Neural cell (in vitro differentiated cells): ENCODE measurements around the gene DNER. TPM values are rescaled to one million over a fixed set of nuclear protein-coding genes. Genes with fewer than 3 reads are reported as not detected.

ENCODE experiments used
- H2AFZ ChIP-seq: fragments of 200-600, 300-800 bp; sonication (generic), shearing (Covaris generic); 2 replicates; pipeline ENCODE4 v1.6.0; 2014; ENCODE audit warnings: low read depth, mild to moderate bottlenecking, antibody characterized with exemption, low read length, moderate library complexity
- H3F3A ChIP-seq: fragments of 200-600 bp; shearing (Covaris generic); 2 replicates; pipeline ENCODE4 v1.6.1; 2016; ENCODE audit warnings: mild to moderate bottlenecking, moderate library complexity, mixed read lengths, antibody characterized with exemption, low read length; ENCODE audit not compliant: insufficient read depth, poor library complexity, severe bottlenecking
- H3K27ac ChIP-seq: fragments of 200-600, 300-800 bp; sonication (generic), shearing (Covaris generic); 2 replicates; pipeline ENCODE4 v1.5.1; 2014; ENCODE audit warnings: mild to moderate bottlenecking, low read length, moderate library complexity
- H3K27me3 ChIP-seq: fragments of 300-800, 200-600 bp; sonication (generic), shearing (Covaris generic); 2 replicates; pipeline ENCODE4 v1.6.0; 2014; ENCODE audit warnings: mild to moderate bottlenecking, low read depth, low read length, moderate library complexity; ENCODE audit not compliant: insufficient read depth
- H3K36me3 ChIP-seq: fragments of 300-800, 200-600 bp; sonication (generic), shearing (Covaris generic); 2 replicates; pipeline ENCODE4 v1.5.1; 2014; ENCODE audit warnings: mild to moderate bottlenecking, antibody characterized with exemption, low read length, moderate library complexity; ENCODE audit not compliant: insufficient read depth
- H3K4me2 ChIP-seq: fragments of 300-800, 200-600 bp; sonication (generic), shearing (Covaris generic); 2 replicates; pipeline ENCODE4 v1.6.0; 2014; ENCODE audit warnings: mild to moderate bottlenecking, low read length
- H3K4me3 ChIP-seq: fragments of 300-800, 200-600 bp; sonication (generic), shearing (Covaris generic); 2 replicates; pipeline ENCODE4 v1.5.1; 2014; ENCODE audit warnings: mild to moderate bottlenecking, low read length, moderate library complexity
- H3K79me2 ChIP-seq: fragments of 200-600 bp; shearing (Covaris generic); replicated peaks from 2 replicates; pipeline ENCODE4 v1.6.0; 2014; ENCODE audit warnings: mild to moderate bottlenecking, low read length, moderate library complexity; ENCODE audit not compliant: insufficient read depth
- H3K9ac ChIP-seq: fragments of 300-800, 200-600 bp; sonication (generic), shearing (Covaris generic); 2 replicates; pipeline ENCODE4 v1.6.1; 2016; ENCODE audit warnings: mild to moderate bottlenecking, low read length, mixed read lengths
- H3K9me2 ChIP-seq: fragments of 200-600 bp; shearing (Covaris generic); 2 replicates; pipeline ENCODE4 v1.6.1; 2016; ENCODE audit warnings: mild to moderate bottlenecking, low read length, mixed read lengths; ENCODE audit not compliant: insufficient read depth
- H3K9me3 ChIP-seq: fragments of 200-600, 300-800 bp; sonication (generic), shearing (Covaris generic); 2 replicates; pipeline ENCODE4 v1.6.1; 2016; ENCODE audit warnings: mild to moderate bottlenecking, mixed run types, low read length, moderate library complexity, mixed read lengths
- H4K20me1 ChIP-seq: fragments of 200-600 bp; shearing (Covaris generic); 2 replicates; pipeline ENCODE4 v1.6.1; 2016; ENCODE audit warnings: mild to moderate bottlenecking, mixed run types; ENCODE audit not compliant: insufficient read depth
- EP300 ChIP-seq: fragments of 450-650 bp; conservative IDR thresholded peaks from 2 replicates; pipeline ENCODE4 v1.6.1; 2014; ENCODE audit warnings: antibody characterized with exemption, mild to moderate bottlenecking, moderate library complexity; ENCODE audit not compliant: poor library complexity, severe bottlenecking
- EZH2 ChIP-seq: fragments of 200-600, 300-800 bp; shearing (Covaris generic), sonication (generic); IDR thresholded peaks from 2 replicates; pipeline ENCODE4 v1.6.1; 2014; ENCODE audit warnings: antibody characterized with exemption, low read length, borderline replicate concordance, mild to moderate bottlenecking; ENCODE audit not compliant: insufficient read depth, poor library complexity, severe bottlenecking
- MXI1 ChIP-seq: fragments of 450-650 bp; conservative IDR thresholded peaks from 2 replicates; pipeline ENCODE4 v1.6.1; 2014; ENCODE audit warnings: antibody characterized with exemption, mild to moderate bottlenecking; ENCODE audit not compliant: poor library complexity, severe bottlenecking
- POLR2AphosphoS5 ChIP-seq: IDR thresholded peaks from 2 replicates; pipeline ENCODE4 v1.6.1; 2012
- RAD21 ChIP-seq: fragments of 450-650 bp; conservative IDR thresholded peaks from 2 replicates; pipeline ENCODE4 v1.6.1; 2014; ENCODE audit warnings: antibody characterized with exemption, mild to moderate bottlenecking, moderate library complexity
- SMC3 ChIP-seq: fragments of 450-650 bp; conservative IDR thresholded peaks from 2 replicates; pipeline ENCODE4 v1.6.1; 2014; ENCODE audit warnings: antibody characterized with exemption, mild to moderate bottlenecking, moderate library complexity; ENCODE audit not compliant: poor library complexity
- TAF1 ChIP-seq: IDR thresholded peaks from 2 replicates; pipeline ENCODE4 v1.6.1; 2012; ENCODE audit warnings: low read depth
- polyA plus RNA-seq: library from polyadenylated mRNA; depleted of rRNA; stranded (reverse); fragments of >200 nt; gene quantifications from 2 replicates; pipeline ENCODE4 v1.2.3, GENCODE V29; 2014
- TF ChIP-seq, protein P1 (sequence below): IDR thresholded peaks from 2 replicates; pipeline ENCODE4 v1.6.1; 2012; ENCODE audit warnings: borderline replicate concordance

The DNER gene
- polyA plus RNA-seq, 1 donor from 2014 or later = 310 TPM

DNA sequence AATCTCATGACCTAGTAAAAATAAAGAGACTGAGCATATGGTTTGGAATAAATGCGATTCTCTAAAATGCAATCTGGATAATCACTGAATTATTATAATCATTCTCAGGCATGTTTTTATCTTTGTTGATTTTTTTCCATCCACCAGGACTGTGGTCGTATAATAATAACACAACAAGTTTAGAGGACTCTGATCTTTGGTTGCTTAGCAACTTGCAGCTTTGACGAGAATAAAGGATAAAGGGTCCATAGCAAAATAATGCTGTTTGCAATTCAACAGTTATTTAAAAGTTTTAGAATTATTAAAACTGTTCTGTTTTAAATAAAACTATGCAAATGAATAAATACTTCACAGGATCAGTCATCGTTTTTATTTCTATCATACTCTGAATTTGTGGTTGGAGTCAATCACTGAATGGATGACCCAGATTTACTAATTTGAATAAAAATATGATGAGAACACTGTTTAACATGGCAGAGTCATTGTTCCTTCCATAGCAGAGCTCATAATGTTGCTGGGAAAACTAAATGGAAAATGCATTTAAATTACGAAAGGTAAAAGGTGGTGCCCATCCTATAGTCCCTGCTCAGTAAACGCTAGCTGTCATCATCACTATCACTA lies 29.3 kb downstream of the DNER start (continued):
- TF ChIP-seq, protein P1, sequence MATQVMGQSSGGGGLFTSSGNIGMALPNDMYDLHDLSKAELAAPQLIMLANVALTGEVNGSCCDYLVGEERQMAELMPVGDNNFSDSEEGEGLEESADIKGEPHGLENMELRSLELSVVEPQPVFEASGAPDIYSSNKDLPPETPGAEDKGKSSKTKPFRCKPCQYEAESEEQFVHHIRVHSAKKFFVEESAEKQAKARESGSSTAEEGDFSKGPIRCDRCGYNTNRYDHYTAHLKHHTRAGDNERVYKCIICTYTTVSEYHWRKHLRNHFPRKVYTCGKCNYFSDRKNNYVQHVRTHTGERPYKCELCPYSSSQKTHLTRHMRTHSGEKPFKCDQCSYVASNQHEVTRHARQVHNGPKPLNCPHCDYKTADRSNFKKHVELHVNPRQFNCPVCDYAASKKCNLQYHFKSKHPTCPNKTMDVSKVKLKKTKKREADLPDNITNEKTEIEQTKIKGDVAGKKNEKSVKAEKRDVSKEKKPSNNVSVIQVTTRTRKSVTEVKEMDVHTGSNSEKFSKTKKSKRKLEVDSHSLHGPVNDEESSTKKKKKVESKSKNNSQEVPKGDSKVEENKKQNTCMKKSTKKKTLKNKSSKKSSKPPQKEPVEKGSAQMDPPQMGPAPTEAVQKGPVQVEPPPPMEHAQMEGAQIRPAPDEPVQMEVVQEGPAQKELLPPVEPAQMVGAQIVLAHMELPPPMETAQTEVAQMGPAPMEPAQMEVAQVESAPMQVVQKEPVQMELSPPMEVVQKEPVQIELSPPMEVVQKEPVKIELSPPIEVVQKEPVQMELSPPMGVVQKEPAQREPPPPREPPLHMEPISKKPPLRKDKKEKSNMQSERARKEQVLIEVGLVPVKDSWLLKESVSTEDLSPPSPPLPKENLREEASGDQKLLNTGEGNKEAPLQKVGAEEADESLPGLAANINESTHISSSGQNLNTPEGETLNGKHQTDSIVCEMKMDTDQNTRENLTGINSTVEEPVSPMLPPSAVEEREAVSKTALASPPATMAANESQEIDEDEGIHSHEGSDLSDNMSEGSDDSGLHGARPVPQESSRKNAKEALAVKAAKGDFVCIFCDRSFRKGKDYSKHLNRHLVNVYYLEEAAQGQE = no peak

DNA sequence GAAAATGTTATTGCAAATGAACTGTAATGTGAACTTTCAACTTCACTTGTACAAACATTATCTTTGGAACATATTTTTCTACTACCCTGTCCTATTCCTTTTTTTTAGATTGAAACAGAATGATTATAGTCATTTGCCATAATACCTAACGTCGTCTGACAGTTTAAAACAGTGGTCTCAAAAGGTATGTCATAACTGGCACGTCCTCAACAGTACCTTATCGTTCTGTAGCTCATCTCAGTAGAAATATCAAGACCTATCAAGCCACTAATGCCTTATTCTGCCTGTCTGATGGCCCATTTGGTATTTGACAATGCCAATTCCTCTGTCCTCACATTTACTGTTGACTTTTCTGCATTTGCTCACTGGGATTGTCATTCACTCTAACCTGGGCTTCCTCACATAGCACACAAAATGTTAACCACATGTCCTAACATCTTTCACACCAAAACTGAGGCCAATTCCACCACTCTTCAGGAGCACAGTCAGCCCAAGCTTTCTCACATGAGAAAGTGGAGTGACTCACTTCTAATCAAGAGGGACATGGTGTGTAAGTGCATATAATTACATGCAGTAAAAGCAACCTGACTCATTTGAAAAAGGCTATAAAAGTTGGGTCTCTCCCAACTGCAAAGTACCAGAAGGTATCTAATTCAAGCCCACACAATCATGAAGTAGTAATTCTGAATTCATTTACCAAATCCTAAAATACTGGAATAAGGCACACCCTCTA lies 34.8 kb downstream of the DNER start:
- H3K27me3 ChIP-seq = no peaks in the 10 kb centered on the region

DNA sequence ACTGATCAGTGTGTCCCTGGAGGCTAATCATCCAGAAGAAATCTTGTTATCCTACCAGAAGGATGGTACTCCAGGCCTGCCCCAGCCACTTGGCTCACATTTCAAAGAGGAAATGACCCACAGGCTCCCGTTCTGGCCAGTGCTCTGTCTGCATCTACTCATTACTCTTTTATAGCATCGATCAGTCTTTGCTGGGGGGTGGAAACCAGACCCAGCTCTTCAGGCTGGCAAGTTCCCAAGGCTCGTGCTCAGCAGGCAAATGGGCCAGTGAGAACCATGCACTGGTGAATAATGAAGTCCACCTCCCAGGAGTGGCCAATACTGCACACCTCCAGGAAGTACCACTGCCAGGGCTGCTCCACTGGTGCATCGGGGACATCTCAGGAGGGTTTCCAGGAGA lies 38.8 kb downstream of the DNER start:
- no peak overlapping the region for H3K4me3 ChIP-seq

More for the DNA sequence above, 34.8 kb downstream of the DNER start:
- Histone ChIP-seq H3K9ac (no peak overlapping the region), H2AFZ (no peak overlapping the region), H3K27ac (peak overlapping the region; percentile 6), H3F3A (no peaks in the 10 kb centered on the region), H3K9me2 (no peaks in the 10 kb centered on the region), H3K36me3 (no peaks in the 10 kb centered on the region), H3K9me3 (no peaks in the 10 kb centered on the region), H3K79me2 (peaks cover 39% of the 10 kb centered on the region), H4K20me1 (no peaks in the 10 kb centered on the region), H3K4me2 (peak overlapping the region; percentile 38), H3K4me3 (peak overlapping the region; percentile 6)
- TF ChIP-seq EP300 (peak; percentile 96), TAF1 (no peak), POLR2AphosphoS5 (peak; percentile 83), MXI1 (peak; percentile 29)

More for the DNA sequence above, 38.8 kb downstream of the DNER start:
- no peaks in the 10 kb centered on the region for H3F3A ChIP-seq
- no peak overlapping the region for H3K9ac ChIP-seq
- H3K27ac ChIP-seq = no peak overlapping the region
- H3K9me2 ChIP-seq = no peaks in the 10 kb centered on the region
- H3K36me3 ChIP-seq = no peaks in the 10 kb centered on the region
- H2AFZ ChIP-seq = no peak overlapping the region
- H3K4me2 ChIP-seq = no peak overlapping the region
- H4K20me1 ChIP-seq = peaks cover 3% of the 10 kb centered on the region
- H3K27me3 ChIP-seq = no peaks in the 10 kb centered on the region
- no peak for TF ChIP-seq MXI1
- no peak for TF ChIP-seq EZH2
- no peak for TF ChIP-seq TAF1
- no peak for TF ChIP-seq SMC3
- no peak for TF ChIP-seq RAD21
- no peak for TF ChIP-seq POLR2AphosphoS5
- no peak for TF ChIP-seq EP300
- no peaks in the 10 kb centered on the region for H3K9me3 ChIP-seq
- peaks cover 11% of the 10 kb centered on the region for H3K79me2 ChIP-seq
